Measurements from ENCODE around the gene TUBGCP5.

The TUBGCP5 gene

DNA sequence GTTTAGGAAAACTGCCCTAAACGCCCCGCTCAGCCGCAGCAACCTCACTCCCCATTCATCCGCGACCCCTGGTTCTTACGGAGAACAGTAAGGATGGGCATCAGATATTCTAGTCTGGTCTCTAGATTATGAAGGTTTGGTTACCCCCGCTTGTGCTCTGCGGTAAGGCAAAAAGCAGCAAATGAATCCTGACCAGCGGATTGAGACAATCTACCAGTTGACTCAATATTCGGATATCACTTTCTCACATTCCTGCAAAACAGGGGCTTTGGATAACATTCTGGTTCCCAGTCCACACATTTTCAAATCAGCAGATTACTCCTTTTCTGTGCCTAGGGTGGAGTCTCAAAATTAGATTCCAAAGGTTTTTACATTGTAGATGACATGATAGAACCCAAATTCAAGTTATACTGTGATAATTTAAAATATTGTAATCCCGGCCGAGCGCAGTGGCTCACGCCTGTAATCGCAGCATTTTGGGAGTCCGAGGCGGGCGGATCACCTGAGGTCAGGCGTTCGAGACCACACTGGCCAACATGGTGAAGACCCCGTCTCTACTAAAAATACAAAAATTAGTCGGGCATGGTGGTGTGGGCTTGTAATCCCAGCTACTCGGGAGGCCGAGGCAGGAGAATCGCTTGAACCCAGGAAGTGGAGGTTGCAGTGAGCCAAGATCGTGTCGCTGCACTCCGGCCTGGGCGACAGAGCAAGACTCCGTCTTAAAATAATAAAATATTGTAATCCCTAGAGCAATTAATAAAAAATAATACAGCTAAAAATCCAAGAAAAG is 58.1 kb downstream of the TUBGCP5 start:
- Histone ChIP-seq H3F3A (ENCODE audit: control insufficient read depth, insufficient read depth) (no peaks in the 10 kb centered on the region), H4K20me1 (ENCODE audit: control insufficient read depth, insufficient read depth, low read depth, low read length) (no peaks in the 10 kb centered on the region), H3K79me2 (ENCODE audit: control insufficient read depth, low read length) (no peaks in the 10 kb centered on the region), H3K4me2 (ENCODE audit: low read length) (peak overlapping the region; percentile 51; the same call in 1 of the 2 replicates), H3K9me2 (replicated peaks; ENCODE audit: control insufficient read depth, low read length) (no peaks in the 10 kb centered on the region), H3K27me3 (ENCODE audit: control insufficient read depth, low read length) (peaks cover 28% of the 10 kb centered on the region), H3K9me3 (ENCODE audit: control insufficient read depth, insufficient read depth, low read length) (no peaks in the 10 kb centered on the region), H3K4me3 (ENCODE audit: low read length) (no peak overlapping the region), H3K27ac (ENCODE audit: low read depth, low read length) (no peak overlapping the region), H3K36me3 (ENCODE audit: control insufficient read depth, low read length) (no peaks in the 10 kb centered on the region), H3K4me1 (ENCODE audit: control insufficient read depth, low read length) (peaks cover 4% of the 10 kb centered on the region; the same call in 1 of the 2 replicates)
- TF ChIP-seq EZH2phosphoT487 (IDR thresholded peaks at IDR 0.05; ENCODE audit: borderline replicate concordance, low read length): peak; percentile 48; the same call in 1 of the 2 replicates
- no peak for TF ChIP-seq CTCF (IDR thresholded peaks at IDR 0.05; ENCODE audit: low read depth, low read length, poor library complexity, severe bottlenecking)

DNA sequence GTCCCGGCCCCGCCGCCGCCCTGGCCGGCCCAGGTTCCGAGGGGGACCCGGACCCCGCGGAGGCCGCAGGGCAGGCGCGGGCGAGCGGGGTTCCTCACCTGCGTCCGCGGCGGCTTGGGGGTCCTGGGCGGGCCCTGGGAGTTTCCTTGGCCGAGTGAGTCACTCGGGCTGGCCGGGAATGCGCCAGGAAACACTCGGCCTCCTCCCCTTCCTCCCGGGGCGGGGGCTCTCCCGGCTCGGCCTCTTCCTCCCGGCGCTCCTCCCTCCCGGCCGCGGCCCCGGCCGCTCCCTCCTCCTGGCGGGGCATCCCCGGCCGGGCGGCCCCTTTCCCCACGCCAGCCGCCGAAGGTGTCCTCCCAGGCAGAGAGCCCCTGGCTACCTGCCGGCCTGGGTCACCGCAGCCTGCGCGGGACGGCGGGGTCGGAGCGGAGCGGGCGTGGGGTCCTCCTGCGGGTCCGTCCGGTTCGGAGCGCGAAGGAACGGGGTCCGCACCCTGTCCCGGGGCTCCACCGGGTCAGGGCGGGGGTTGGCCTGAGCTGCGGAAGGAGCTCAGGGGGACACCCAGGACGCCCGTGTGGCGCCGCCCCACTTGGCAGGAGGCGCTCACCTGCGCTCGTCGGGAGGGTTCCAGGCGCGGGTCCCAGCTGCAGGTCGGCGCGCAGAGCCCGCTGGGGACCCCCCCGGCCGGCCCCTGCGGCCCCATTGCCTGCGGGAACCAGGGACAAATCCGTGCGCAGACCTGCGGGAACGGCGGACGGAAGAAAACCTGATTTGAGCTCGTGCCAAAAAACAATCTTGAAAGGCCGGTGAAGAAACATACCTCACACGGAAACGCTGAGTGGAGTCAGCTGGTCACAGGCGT is 58.9 kb downstream of the TUBGCP5 start, which contains the start of gene CYFIP1:
Gene CYFIP1, minus strand, starts transcription at position 180 of the 862 bp plus-strand sequence. CDS start 33,083 bp downstream, outside the sequence.
- H3K4me2 ChIP-seq (ENCODE audit: low read length): peak within 1 kb of the TSS; percentile 51
- H3K9me3 ChIP-seq (ENCODE audit: control insufficient read depth, insufficient read depth, low read length): no peaks in the 10 kb centered on the region
- H3F3A ChIP-seq (ENCODE audit: control insufficient read depth, insufficient read depth): no peaks in the 10 kb centered on the region
- H4K20me1 ChIP-seq (ENCODE audit: control insufficient read depth, insufficient read depth, low read depth, low read length): no peaks in the 10 kb centered on the region
- peaks cover 4% of the 10 kb centered on the region; the same call in 1 of the 2 replicates for H3K4me1 ChIP-seq (ENCODE audit: control insufficient read depth, low read length)
- no peak for TF ChIP-seq CTCF (IDR thresholded peaks at IDR 0.05; ENCODE audit: low read depth, low read length, poor library complexity, severe bottlenecking)
- no peak for TF ChIP-seq EZH2phosphoT487 (IDR thresholded peaks at IDR 0.05; ENCODE audit: borderline replicate concordance, low read length)
- no peaks in the 10 kb centered on the region for H3K36me3 ChIP-seq (ENCODE audit: control insufficient read depth, low read length)
- H3K9me2 ChIP-seq (replicated peaks; ENCODE audit: control insufficient read depth, low read length): no peaks in the 10 kb centered on the region
- peaks cover 28% of the 10 kb centered on the region for H3K27me3 ChIP-seq (ENCODE audit: control insufficient read depth, low read length)
- H3K27ac ChIP-seq (ENCODE audit: low read depth, low read length): no peak within 1 kb of the TSS
- H3K4me3 ChIP-seq (ENCODE audit: low read length): peak within 1 kb of the TSS; percentile 41
- no peaks in the 10 kb centered on the region for H3K79me2 ChIP-seq (ENCODE audit: control insufficient read depth, low read length)

GRCh38 chr15:22979238-22980188 is 59.9 kb downstream of the TUBGCP5 start:
- Histone ChIP-seq H3K27ac (ENCODE audit: low read depth, low read length) (no peak overlapping the region), H3K79me2 (ENCODE audit: control insufficient read depth, low read length) (no peaks in the 10 kb centered on the region)

More at GRCh38 chr15:22979238-22980188, 59.9 kb downstream of the TUBGCP5 start:
- Histone ChIP-seq H3K9me2 (replicated peaks; ENCODE audit: control insufficient read depth, low read length) (no peaks in the 10 kb centered on the region), H3K27me3 (ENCODE audit: control insufficient read depth, low read length) (peaks cover 28% of the 10 kb centered on the region), H3F3A (ENCODE audit: control insufficient read depth, insufficient read depth) (no peaks in the 10 kb centered on the region), H3K9me3 (ENCODE audit: control insufficient read depth, insufficient read depth, low read length) (no peaks in the 10 kb centered on the region), H4K20me1 (ENCODE audit: control insufficient read depth, insufficient read depth, low read depth, low read length) (no peaks in the 10 kb centered on the region), H3K4me2 (ENCODE audit: low read length) (peak overlapping the region; percentile 35), H3K4me3 (ENCODE audit: low read length) (peak overlapping the region; percentile 41; the same call in 1 of the 2 replicates), H3K4me1 (ENCODE audit: control insufficient read depth, low read length) (peaks cover 4% of the 10 kb centered on the region; the same call in 1 of the 2 replicates), H3K36me3 (ENCODE audit: control insufficient read depth, low read length) (no peaks in the 10 kb centered on the region)
- TF ChIP-seq CTCF (IDR thresholded peaks at IDR 0.05; ENCODE audit: low read depth, low read length, poor library complexity, severe bottlenecking) (no peak), EZH2phosphoT487 (IDR thresholded peaks at IDR 0.05; ENCODE audit: borderline replicate concordance, low read length) (peak; percentile 98)

All from DOHH2 (cell line).